GM18907 (cell line): Measurements from ENCODE around the gene DCLK3.

ENCODE experiments used
- ATAC-seq: cut with Tn5 transposase; IDR thresholded peaks from one replicate; pipeline ENCODE4 v1.9.1; 2021; ENCODE audit warnings: mild to moderate bottlenecking, moderate library complexity; ENCODE audit not compliant: unreplicated experiment

The DCLK3 gene

GRCh38 chr3:36771931-36772330, 7.6 kb upstream of the DCLK3 start:
- no peak for ATAC-seq

DNA sequence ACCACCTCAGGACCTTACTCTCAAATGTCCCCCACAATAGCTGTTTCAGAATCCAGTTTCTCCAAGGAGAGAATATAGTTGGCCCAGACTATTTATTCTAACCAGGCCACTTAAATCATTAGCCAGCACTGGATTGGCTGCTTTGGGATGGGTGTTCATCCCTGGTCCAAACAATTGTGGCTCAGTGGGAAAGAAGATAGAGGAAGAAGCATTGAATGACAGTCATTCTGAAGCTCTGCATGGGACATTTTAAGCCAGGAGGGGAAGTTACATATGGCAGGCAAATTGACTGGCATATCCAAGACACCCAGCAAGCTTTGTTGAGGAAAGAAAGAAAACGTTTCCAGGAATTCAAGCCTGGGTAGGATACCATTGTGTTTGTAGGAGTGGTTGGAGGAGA, 5.6 kb upstream of the DCLK3 start:
- ATAC-seq, result no peak

GRCh38 chr3:36765104-36765503, 751 bp upstream of the DCLK3 start:
- ATAC-seq, result no peak

DNA sequence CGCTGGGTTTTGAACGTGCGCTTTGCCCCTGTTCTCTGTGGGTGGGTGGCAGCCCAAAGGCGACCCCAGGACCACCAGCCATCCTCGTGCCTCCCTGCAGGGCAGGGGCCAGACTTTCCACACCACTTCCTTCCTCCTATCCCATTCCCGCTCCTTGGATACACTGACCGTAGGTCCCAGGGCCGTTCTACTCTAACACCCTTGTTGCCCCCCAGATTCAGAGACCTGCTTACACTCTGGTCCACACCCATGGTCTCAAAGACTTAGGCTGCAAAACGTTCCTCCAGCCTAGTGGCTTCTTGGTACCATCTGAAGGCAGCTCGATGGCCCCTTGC, 318 bp upstream of the DCLK3 start:
- ATAC-seq, result no peak

GRCh38 chr3:36762918-36763849, 1.2 kb downstream of the DCLK3 start:
- no peak for ATAC-seq

GRCh38 chr3:36761779-36762178, 2.6 kb downstream of the DCLK3 start:
- no peak for ATAC-seq

- no peak for ATAC-seq
Observed at GRCh38 chr3:36756269-36756668, 8.1 kb downstream of the DCLK3 start.

DNA sequence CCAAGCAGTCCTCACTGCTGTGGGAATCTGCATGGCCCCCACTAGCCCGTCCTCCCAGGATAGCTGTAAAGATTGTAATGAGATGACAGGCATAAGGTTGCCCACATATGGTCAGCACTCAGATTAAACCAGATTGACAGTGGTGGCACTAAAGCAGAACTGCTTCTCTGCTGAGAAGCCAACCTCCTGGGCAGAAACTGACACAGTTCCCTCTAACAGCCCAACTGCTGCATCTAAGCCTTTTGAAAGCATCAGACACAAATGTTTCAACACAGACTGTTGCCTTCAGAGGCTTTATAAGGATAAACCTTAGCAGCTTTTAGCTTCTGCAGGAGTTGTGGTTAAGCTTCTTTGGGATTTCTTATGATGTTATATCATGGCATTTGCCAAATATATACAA, 13.0 kb downstream of the DCLK3 start:
- ATAC-seq, result no peak

- no peak for ATAC-seq
Observed at GRCh38 chr3:36750737-36751136, 13.6 kb downstream of the DCLK3 start.

GRCh38 chr3:36744763-36745162, 19.6 kb downstream of the DCLK3 start:
- no peak for ATAC-seq

DNA sequence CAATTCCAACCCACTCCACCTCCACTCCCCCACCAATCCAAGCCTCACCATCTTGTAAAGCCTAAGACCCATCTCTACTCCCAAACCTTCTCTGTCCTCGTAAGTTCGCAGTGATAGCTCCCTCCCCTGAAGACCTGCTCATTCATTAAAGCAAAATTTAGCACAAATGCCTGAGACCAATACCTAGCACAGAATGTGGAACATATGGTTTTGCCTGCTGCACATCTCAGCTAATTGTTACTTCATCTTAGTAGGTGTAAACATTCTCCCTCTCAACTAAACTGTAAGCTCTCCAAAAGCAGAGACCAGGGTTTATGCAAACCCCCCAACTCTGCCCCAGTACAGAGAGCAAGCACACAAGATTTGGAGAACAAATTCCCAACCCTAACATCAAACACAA, 20.5 kb downstream of the DCLK3 start:
- no peak for ATAC-seq

- ATAC-seq, result no peak
Observed at GRCh38 chr3:36741285-36741684, 23.1 kb downstream of the DCLK3 start.

DNA sequence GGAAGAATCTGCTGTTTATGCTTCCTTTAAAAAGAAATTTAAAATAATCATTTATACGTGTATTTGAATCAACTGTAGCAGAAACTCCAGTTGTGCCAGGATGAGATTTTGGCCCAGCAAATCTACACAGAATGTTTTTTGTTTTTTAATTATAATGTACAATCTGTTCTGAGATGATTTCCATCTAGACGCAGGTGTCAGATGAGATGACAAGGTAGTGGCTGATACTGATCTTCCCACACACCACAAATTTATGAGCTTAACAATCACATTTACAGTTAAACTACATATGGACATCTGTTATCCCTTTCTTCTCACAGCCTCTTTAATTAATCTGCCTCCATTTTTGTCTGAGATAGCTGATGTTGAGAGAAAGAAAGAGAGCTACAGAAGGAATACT, 23.6 kb downstream of the DCLK3 start:
- ATAC-seq, result no peak

GRCh38 chr3:36738702-36739101, 25.7 kb downstream of the DCLK3 start:
- ATAC-seq, result no peak

- no peak for ATAC-seq
Observed at GRCh38 chr3:36736301-36736700, 28.1 kb downstream of the DCLK3 start.

DNA sequence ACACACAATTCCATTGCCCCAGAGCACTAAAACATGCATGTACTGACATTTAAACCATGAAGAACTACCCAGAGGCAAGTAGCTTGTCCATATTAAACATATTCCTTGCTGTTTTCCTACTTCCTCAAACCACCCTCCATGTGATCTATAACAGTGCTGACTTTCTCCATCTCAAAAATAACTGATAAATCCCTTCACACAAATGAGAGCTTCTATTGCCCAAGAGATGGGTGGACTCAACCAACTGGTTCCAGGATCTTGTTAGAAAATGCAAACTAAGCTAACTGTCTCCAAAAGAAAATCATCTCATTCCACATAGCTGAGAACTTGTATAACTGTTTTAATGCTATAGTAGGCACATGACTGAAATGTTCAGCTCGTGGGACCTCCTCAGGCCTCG, 29.6 kb downstream of the DCLK3 start:
- ATAC-seq, result no peak

DNA sequence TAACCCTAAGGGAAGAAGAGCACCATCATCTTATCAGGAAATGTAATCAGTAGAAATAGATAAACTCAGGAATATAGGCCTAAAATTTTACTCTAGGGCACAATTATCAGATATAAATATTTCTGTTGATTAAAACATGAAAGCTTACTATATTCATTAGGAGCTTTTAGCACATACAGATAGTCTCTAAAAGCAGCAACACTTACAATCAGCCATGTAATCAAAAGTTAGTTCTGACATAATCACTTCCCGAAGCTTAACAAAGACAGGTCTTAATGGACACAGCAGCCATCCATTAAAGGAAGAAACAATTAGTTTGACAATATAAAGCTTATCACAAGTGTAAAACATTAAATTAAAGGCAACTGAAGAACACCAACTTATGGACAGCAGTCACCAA, 30.6 kb downstream of the DCLK3 start:
- no peak for ATAC-seq

GRCh38 chr3:36733162-36733696, 31.1 kb downstream of the DCLK3 start:
- no peak for ATAC-seq

DNA sequence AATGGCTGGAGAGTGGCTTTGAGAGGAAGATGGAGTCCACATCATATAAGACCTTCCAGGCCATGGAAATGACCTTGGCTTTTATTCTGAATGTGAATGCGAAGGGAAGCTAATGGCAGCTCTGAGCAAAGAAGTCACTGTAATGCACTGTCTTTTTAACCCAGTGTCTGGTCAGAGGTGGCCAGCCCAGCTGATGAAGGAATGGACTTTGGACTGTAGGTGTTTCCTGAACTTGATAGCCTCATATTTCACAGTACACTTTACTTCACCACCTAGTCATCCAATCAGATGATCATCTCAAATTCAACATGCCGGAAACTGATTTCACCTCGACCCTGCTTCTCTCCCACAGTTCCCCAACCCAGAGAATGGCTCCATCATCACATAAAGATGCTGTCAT, 33.4 kb downstream of the DCLK3 start:
- no peak for ATAC-seq

DNA sequence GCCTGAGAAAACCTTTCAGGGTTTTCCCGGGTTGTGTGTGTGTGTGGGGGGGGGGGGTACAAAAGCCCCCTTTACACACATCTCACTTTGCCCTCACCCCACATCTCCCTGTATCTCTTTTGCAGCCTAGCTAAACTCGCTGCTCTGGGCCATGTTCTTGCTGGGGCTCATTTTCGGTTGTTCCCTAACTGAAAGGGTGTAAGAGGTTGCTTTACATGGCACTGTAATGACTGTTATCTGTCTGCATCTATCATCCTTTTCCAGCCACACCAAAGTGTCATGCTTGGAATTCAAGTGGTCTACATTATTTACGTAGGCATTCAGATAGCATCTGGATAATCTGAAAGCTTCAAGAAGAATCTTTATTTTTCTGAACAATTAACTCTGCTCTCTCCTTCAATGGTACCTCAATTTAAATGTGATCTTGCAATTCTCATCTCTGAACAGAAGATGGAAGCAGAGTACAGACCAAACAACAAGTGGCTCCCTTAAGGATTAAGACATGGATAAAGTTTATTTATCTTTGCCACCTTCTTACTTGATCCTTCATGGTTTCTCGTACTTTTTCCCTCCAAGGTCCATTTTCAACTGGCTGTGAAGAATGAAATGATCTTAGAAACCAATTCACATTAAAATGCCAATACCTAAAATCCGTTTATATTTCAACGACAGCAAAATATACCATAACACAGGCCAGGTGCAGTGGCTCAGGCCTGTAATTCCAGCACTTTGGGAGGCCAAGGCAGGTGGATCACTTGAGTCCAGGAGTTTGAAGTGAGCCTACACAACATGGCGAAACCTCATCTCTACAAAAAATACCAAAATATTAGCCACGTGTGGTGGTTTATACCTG, 34.9 kb downstream of the DCLK3 start:
- peak; percentile 60 for ATAC-seq

DNA sequence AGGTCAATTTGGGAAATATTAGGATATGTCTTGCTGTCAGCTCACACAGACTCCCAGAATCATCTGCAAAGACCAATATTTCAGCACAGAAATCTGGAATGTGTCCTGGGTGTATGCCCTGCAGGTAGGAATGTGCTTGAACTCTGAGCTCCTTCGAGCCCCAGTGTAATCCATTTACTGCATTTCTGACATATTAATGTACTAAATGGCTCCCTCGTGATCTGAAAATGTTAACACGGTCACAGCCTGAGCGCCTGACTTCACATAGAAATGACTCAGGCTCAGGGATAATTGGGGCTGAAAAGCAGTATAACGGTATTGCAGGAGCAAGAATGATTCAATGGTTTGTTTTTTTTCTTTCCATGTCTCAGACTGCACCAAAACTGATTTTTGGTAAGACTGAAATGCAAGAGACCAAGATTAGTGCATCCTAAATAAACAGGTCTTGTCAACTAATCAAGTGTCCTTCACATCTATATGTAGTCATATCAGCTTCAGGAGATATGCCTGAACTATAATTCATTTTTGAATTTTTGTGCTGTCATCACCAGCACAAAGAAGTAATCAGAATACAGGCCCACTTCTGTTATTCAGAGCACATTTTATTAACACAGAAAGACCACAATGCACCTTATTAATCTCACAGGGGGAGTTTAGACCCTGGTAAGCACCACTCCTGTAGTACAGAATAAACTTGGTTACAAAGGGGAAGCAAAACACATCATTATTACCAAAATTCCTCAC, 49.8 kb downstream of the DCLK3 start:
- no peak for ATAC-seq
